Fibroblast of skin of right quadriceps (primary cell): ENCODE measurements around the gene JTB.

ENCODE experiments used
- DNase-seq: peaks from one replicate; pipeline ENCODE4 v3.0.0-alpha.2; 2013

The JTB gene

DNA sequence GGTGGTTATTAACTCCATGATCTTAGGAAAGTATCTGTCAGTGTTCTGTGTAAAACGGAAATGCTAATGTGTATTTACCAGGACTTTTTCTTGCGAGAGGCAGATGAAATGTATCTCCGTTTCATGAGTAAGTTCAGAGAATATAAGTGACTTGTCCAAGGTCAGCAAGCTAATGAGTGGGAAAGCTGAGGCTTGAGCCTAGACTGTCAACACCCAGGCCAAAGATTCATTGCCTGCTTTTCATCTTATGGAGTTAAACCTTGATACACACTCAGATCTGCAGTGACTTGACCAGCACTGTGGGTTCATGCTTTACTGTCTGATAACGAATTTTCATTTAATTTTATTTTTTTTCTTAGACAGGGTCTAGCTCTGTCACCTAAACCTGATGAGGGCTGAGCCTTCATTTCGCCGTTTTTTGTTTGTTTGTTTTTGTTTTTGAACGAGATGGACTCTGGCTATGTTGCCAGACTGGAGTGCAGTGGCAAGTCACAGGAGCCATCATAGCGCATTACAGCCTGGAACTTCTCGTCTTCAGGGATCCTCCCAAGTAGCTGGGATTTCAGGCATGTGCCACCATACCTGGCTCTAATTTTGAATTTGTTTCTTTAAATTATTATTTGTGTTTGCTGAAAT is 918 bp upstream of the JTB start:
- DNase-seq: no peak

DNA sequence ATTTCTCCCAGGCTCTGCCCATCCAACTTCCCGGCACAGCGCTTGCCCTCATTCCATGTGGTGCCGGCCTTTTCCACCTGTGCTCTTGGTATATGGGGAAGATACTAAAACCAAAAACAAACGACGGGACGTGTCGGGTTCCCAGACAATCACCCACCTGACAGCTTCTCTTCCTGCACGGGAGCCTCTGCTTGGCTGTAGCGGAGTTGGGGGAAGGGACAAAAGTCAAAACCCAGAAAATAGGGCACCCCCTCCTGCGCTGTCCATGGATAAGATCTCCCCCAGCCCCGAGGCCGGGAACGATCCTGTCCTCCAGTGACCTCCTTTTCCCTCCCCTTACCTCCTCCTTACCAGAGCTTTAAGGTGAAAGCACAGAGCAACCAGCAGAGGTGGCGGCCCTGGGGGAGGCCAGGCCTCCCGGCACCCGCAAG is 640 bp downstream of the JTB start:
- no peak for DNase-seq

DNA sequence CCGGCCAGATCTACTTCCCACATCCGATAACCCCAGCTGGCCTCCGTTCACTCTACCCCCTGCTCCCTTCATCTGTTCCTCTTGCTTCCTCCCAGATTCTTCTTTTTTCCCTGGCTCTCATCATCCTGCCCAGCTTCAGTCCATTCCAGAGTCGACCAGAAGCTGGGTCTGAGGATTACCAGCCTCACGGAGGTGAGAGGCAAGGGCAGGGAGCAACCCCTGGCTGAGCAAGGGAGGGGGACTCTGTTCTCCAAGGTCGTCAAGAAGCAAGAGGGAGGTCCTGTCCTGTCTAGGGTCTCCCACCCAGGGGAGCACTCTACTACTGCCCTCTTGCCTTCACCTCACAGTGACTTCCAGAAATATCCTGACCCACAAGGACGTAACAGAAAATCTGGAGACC is 3.9 kb downstream of the JTB start:
- no peak for DNase-seq

DNA sequence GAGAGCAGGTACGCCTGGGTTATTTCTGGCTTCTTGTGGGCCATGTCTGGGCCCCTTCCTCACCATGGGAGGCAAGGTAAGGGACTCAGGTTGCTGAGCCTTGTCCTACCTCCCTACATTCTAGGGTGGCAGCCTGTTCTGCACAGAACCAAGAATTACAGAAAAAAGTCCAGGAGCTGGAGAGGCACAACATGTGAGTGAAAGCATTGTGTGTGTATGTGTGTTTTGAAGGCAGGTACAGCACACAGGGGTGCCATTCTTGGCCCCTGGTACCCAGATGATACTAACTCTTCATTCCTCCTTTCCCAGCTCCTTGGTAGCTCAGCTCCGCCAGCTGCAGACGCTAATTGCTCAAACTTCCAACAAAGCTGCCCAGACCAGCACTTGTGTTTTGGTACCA is 4.4 kb downstream of the JTB start:
- no peak for DNase-seq

DNA sequence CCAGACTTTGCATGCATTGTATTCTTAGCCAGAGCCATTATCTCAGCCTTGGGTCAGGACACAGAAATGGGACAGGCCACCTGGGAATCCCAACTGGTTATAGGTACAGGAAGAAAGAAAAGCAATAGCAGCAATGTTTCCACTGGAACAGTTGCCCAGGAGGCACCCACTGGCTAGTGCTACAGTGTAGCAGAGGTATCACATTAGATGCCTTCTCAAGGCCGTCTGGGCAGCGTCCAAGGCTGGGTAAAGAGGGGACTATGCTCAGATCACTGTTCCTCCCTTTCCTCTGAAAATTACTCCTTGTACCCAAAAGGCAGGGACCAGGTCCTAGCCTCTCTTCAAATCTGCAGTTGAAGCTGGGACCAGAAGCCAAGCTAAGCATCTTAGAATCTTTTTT is 7.1 kb downstream of the JTB start:
- no peak for DNase-seq

DNA sequence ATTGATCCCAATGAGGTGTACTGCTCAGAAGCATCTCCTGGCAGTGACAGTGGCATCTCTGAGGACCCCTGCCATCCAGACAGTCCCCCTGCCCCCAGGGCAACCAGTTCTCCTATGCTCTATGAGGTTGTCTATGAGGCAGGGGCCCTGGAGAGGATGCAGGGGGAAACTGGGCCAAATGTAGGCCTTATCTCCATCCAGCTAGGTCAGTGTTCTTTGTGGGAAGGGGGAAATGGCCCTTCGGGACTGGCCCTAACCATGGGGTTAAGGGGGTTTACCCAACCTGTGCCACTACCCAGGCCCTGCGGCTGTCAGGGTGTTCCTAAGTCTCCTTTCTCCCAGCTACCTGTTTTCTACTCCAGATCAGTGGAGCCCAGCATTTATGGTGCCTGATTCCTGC is 8.5 kb downstream of the JTB start:
- DNase-seq: no peak

DNA sequence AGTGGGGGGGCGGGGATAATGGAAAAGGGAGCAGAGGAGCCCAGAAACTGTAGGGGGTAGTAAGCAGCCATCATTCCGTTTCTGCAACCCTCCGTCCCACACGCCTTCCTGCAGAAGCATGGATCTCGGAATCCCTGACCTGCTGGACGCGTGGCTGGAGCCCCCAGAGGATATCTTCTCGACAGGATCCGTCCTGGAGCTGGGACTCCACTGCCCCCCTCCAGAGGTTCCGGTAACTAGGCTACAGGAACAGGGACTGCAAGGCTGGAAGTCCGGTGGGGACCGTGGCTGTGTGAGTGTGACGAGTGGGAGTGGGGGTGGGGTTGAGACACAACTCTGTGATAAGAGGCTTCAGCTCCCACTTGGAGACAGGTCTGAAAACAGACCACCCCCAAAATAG is 9.1 kb downstream of the JTB start:
- no peak for DNase-seq

DNA sequence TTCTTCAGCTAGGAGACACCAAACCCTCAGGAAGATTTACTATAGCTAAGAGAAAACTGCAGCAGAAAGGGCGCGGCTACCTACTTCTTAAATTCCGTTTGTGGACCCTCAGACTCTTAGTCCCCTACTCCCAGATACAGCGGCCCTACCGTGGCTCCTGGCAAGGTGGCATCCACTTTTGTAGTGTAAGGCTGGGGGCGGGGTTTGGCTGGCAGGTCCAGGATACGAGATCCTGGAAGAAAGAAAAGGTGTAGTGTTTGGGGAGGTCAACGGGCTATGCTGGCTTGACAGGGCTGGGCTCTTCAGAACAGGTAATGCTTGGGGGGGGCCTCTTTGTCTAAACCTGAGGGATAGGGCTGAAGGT is 9.5 kb downstream of the JTB start:
- no peak for DNase-seq

DNA sequence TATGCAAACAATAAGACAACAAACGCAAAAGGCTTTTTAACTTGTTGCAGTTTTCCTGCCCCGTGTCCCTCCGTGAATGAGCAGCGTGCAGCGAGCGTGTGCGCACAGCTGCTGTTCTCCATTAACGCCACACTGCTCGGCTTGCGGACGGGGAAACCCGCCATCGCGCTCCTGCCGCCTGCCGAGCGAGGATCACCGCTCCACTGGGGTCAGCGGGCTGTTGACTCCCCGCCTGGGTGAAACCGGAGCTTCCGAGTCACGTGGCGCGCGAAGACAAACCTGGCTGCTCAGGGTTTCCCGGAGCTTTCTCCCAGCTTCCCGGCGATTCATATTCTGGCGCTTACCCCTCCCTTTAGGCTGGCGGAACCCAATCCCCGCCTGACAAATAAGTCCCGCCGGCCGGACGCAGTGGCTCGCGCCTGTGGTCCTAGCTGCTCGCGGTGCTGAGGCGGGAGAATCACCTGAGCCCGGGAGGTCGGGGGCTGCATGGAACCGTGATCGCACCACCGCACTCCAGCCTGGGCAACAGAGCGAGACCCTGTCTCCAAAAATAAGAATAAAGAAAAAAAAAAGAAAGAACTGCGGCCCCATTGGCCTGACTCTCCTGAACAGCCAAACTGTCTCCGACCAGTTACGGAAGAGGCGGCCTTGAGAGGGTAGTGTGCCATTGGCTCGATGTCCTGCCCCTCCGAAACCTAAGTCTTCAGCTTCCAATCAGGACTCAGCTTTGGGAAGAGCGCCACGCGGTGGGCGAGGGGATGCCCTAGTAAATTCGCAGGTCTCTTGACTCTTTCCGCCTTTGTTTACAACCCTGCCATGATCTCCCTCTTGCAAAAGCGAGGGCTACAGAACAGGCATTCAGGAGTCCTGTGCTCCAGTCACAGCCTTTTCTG is 10.1 kb downstream of the JTB start, which contains the start of gene CREB3L4:
Gene CREB3L4 (plus strand): TSS at position 796 of the 893 bp plus-strand sequence. CDS start 624 bp downstream, outside the sequence.
- peak; percentile 98 for DNase-seq

DNA sequence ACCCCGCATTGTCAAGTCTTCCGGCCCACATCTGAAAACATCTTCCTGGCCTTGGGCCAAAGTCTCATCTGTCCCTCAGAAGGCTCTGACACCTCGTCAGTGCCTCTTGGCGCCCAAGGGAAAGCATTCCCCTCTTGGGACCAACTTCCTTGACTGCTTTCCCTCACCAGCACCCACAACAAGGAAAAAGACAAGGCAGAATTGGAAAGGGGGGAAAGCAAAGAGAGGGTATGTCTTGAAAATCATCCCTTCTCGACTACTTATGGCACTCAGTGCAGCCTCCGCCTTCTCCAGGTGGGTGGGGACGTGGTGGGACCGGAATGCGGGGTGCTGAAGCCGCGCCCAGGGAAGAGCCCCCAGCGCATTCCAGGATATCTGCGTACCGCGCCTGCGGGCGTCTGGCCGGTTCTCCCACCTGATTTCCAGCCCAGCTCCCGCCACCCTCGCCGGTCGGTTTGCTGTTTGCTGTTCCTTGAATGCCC is 13.6 kb downstream of the JTB start:
- peak; percentile 54 for DNase-seq

DNA sequence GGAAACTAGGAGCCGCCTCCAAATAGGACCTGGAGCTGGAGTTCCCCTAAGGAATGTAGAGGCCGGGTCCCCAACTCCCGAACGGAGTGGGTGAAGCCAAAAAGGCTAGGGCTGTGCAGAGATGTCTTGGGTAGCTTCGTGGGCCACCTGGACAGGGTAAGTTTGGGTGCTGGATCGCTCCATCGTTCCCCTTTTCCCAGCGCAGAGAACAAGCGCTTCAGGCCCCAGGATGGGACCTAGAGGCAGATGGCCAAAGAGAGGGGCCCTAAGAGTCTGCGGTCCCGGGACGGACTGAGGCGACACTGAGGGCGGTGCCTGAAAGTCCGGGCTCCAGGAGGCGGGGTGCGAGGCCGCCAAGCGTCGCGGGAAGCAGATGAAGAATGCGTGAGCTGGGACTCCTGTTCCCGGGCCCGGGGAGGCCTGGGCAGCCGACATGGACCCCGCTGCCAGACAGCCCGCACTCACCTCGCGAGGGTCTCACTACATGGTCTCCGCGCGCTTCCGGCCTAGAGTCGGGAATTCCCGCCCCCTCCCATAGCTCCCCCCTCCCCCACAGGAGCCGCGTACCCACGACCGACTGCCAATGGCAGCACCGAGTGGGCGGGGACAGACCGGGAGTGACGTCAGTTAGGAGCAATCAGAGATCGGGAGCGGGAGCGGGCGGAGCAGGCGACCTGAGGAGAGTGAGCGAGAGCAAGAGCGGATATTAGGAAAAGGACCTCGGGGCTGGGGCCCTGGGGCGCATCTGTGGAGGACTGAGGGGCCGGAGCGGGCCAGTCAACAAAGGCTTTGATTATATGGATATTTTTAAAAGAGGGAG is 14.2 kb downstream of the JTB start, which contains the start of gene SLC39A1:
Gene SLC39A1 (minus strand): TSS at position 508 of the 820 bp plus-strand sequence. CDS start 822 bp downstream, outside the sequence.
- DNase-seq: peak; percentile 96

DNA sequence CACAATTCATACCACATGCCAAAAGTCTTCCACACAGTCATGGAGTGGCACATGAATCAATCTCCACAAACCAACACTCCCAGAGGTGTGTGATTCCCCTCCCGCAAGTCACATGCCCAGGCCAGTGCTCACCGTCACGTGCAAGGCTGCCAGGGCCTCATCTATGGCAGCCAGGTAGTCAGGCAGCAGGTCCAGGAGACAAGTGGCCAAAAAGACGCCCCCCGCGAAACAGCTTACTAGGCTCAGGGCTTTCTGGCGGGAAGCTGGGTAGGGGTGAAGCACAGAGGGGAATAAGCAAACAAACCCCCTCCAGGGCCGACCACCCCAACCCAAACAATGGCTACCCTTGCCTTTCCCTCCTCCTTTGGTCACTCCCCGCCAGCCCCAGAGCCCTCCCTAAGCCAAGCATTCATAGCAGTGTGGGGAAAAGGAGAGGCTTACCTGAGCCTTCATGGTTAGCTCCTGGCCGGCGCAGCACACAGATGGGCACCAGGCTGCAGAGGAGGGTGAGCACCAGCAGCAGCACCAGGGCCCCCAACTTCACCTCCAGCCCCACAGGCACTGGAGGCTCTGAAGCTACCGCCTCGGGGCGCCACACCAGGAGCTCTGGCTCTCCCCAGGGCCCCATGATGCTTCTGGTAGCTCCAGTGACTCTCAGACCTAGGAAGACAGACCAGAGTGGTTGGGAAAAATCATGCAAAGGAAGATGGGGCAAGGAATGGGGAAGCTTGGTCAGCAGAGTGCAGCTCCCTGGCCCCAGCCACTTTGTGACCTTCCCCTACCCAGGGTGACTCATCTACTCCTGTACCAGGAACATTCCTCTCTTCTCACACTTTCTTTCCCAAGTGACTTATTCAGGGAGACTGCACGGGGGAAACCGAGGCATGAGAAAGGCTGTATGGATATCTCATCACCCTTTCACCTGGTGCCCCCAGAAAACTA is 15.1 kb downstream of the JTB start:
- peak; percentile 40 for DNase-seq

DNA sequence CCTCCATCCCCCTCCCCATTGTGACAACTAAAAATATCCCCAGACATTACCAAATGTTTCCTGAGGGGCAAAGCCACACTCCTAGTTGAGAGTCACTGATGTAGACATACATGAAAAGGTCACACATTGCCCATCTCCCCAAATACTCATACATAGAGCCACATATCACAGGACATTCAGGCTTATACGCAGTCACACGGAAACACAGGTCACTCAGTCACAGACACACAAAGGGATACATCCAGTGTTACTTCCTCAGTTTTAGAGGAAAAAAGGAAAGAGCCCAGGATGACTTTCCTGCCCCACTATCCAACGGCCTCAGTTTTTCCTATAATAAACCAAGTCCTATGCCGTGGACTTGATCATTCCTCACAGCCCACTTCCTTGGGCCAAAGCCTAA is 16.1 kb downstream of the JTB start:
- DNase-seq: no peak

DNA sequence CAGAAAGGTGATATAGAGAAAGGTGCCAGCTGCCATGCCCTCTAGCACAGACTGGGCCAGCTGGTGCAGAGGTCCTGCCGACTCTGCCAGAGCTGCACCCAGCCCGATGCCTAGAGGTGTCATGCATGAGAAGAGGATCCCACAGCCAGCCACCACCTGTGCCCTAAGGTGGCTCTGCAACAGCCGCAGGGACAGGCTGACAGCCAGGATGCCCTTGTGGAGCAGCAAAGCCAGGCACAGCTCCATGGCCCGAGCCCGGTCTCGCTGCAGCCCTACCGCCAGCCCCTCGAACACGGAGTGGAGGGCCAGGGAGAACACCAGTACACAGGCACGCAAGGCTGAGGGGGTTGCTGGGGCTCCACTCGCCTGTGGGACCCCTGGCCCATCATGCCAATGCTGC is 17.3 kb downstream of the JTB start:
- DNase-seq: no peak

DNA sequence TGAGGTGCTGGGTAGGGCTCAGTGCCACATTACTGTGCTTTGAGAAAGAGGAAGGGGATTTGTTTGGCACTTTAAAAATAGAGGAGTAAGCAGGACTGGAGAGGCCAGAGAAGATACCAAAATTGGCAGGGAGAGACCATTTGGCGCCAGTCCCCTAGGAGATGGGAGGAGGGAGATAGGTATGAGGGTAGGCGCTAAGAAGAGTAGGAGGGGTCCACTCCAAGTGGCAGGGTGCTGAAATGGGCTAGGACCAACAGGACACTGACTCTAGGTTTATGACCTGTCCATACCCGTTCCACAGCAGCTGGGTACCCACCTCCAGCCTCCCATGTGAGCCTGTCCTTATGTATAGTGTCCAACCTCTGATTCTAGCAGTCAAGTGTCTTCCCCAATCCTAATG is 18.0 kb downstream of the JTB start:
- no peak for DNase-seq

DNA sequence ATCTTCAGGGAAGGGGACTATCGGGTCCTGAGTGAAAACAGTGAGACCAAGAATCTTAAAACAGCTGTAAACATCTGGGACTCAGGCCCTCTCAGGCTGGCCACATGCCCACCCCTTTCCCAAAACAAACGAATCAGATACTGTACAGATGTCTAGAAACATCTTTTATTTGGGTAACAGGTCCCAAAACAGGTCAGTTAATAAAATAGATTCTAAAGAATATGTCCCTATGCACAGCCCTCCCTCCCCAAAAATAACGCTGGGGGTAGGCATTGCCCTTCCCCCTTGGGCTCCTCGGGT is 18.6 kb downstream of the JTB start:
- no peak for DNase-seq

DNA sequence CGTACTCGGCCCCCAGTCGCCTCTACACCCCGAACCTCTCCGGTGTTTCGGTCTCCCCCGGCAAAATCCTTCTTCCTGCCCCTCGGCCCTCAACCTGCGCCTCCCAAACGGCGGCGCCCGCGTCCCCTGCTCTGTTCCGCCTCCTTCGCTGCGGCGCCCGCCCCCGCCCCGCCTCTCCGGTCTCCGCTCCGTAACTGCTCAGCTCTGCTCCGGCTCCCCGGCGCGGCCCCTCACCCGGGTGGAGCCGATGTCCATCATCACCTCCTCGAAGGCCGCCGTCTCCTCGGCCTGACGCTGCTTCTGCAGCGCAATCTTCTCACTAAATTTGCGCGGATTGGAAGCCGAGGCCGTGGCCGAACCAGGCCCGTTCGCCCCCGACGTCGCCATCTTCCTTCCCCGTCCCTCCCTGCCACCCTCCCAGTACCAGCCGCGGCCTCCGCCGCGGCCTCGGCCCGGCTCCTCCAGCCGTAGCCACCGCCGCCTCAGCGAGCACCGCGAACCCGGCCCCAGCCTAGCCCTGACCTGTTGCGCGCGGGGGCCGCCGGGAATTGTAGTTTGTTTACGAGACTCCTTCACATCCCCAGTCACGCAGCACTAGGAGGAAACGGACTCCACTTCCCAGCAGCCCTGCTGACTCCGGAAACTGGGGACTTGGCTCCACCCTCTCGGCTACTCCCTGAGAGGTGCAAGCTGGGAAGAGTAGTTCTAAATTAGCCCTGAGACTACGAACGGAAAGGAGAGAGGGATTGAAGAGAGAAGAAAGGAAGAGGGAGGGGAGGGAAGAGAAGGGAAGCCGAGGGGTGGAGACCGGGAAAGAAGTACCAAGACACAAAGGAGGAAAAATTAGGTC is 19.1 kb downstream of the JTB start, which contains the start of gene CRTC2:
Gene CRTC2 (minus strand): TSS at position 502 of the 850 bp plus-strand sequence. CDS start 115 bp downstream, at position 387.
- DNase-seq: peak; percentile 97

DNA sequence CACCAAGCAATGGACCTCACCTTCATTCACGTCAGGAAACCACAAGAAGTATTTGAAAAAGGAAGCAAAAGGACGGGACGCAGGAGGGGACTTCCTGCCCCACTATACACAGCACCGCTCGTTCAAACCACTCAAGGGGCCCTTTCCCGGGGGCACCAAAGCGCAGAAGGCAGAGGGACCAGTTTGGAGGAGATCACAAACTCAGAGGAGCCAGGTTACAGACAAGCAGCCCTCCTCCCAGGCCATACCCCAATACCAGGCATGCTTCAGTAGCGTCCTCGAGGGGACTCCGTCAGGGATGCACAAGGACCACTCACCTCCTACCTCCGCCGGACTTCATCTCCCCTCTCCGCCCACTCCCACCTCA is 19.7 kb downstream of the JTB start:
- DNase-seq: peak; percentile 17

DNA sequence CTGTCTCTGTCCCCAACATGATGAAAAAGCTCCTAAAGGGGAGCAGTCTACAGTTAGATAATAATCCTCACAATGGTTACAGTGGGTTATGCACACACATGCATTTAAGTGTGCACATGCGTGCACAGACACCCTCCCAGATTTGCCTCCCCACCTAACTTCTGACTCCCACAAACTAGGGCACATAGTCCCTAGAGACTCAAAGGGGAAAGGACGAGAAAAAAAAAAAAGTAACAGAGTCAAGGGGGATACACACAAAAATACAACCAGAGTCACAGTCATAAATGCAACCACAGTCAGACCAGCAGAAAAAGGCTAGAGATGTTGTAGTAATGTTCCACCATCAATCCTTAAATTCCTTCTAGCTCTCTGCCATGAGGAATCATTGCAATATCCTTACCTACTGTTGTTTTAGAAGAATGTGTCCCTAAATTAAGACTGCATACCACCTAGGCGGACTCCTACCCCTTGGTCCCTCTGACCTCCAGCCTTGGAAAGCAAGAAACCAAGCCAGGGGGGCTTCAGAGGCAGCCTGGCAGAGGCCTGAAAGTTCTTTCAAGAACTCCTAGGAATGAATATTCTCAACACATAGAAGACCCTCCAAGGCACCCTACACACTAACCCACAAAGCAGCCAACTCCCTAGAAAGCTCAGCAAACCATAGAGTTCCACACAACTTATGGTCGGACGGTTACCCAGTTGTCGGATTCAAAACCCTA is 20.3 kb downstream of the JTB start:
- DNase-seq: no peak

DNA sequence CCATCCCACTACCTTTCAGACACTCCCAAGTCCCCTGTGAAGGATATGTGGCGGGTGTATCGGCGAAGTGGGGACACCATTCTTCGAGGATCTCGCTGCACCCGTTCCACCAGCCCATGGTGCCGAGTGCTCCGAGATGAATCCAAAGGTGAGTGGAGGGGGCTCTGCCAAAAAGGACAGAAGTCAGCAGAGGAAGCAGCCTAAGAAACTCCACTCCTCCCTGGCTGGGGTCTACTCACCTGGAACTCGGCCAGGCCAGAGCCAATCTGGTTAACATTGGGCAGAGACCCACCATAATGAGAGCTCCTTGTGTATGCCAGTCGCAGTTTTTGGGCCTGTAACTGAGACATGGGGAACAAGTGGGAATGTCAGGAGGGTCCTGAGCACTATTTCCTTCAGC is 22.6 kb downstream of the JTB start:
- no peak for DNase-seq
